Measurements from ENCODE around the gene CXXC4. TPM values are rescaled to one million over a fixed set of nuclear protein-coding genes. Genes with fewer than 3 reads are reported as not detected.

The CXXC4 gene
- total RNA-seq, 1 donor from 2014 or later, result not detected

DNA sequence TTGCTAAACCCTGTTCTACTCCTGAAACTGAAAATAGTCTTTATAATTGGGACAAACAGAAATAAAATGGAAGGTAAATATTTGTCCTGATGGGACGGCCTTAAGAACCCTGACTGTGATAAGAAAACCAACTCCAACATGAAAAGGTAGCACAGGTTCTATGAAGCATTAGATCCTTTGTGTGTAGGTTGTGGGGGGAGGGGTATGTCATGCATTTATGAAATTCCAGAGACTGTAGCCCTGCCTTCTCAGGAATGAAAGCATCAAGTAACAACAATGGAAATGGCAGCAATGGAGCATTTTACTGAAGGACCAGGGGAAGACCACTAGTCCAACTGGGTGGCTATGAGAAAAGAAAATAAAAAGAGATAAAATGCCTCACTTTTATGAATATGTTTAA, 23.9 kb downstream of the CXXC4 start:
- intact Hi-C loops (cut with DNase I), result no loop called here
- TF ChIP-seq CTCF (IDR thresholded peaks at IDR 0.05), result no peak
- no peaks in the 10 kb centered on the region for H3K9me3 ChIP-seq

GRCh38 chr4:104469794-104470193, 24.9 kb downstream of the CXXC4 start:
- no peak for TF ChIP-seq CTCF (IDR thresholded peaks at IDR 0.05)
- Histone ChIP-seq H3K36me3 (no peaks in the 10 kb centered on the region), H3K27me3 (no peaks in the 10 kb centered on the region), H3K9me3 (no peaks in the 10 kb centered on the region), H3K27ac (no peak overlapping the region), H3K4me3 (no peak overlapping the region), H3K4me1 (no peaks in the 10 kb centered on the region)
- intact Hi-C loops (cut with DNase I), result no loop called here
- DNase-seq (ENCODE audit: low spot score in 2 of 2), result no peak

More for the DNA sequence above, 23.9 kb downstream of the CXXC4 start:
- H3K27ac ChIP-seq, result no peak overlapping the region
- no peaks in the 10 kb centered on the region for H3K36me3 ChIP-seq
- no peaks in the 10 kb centered on the region for H3K4me1 ChIP-seq
- no peak for DNase-seq (ENCODE audit: low spot score in 2 of 2)
- no peak overlapping the region for H3K4me3 ChIP-seq
- H3K27me3 ChIP-seq, result no peaks in the 10 kb centered on the region

DNA sequence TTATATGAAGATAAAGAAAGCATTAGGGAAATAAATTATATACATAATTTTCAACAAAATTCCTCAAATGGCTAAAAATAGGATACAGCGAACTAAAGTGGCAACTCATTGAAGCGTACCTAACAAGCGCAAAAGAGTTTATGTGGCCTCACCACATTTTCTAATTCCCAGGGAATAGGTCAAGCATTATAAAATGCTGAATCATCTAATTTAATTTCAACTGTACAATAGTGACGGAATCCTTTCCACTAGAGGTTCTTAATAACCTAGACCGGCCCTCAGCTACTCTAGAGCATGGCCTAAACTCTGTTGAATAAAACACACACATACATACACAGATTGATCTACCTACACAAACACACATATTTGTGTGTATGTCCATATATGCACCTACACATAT, 29.1 kb downstream of the CXXC4 start:
- intact Hi-C loops (cut with DNase I), result no loop called here

DNA sequence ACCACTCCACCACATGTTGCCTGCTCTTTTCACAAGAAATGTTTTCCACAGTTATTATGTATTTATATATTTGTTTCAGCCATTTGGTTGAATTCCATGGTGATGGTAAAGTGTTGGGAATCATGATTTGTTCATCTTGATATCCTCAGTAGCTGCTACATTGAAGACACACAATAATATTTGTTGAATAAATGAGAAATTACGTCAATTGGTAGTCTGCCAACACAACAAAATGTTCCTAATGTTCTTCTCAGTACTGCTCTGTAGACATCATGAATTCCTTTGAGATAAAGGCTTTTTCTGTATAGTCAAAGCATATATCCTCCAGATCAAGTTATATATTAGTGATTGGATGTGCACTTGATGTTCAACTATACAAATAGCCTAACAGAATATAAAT, 29.5 kb downstream of the CXXC4 start:
- intact Hi-C loops (cut with DNase I), result no loop called here
- H3K4me1 ChIP-seq, result no peaks in the 10 kb centered on the region
- H3K27ac ChIP-seq, result no peak overlapping the region
- no peaks in the 10 kb centered on the region for H3K27me3 ChIP-seq
- no peak for TF ChIP-seq CTCF (IDR thresholded peaks at IDR 0.05)
- DNase-seq (ENCODE audit: low spot score in 2 of 2), result no peak
- H3K36me3 ChIP-seq, result no peaks in the 10 kb centered on the region
- no peaks in the 10 kb centered on the region for H3K9me3 ChIP-seq
- H3K4me3 ChIP-seq, result no peak overlapping the region

More for the DNA sequence above, 29.1 kb downstream of the CXXC4 start:
- no peaks in the 10 kb centered on the region for H3K36me3 ChIP-seq
- H3K27ac ChIP-seq, result no peak overlapping the region
- H3K27me3 ChIP-seq, result no peaks in the 10 kb centered on the region
- no peak for TF ChIP-seq CTCF (IDR thresholded peaks at IDR 0.05)
- H3K4me3 ChIP-seq, result no peak overlapping the region
- no peaks in the 10 kb centered on the region for H3K9me3 ChIP-seq
- H3K4me1 ChIP-seq, result no peaks in the 10 kb centered on the region
- no peak for DNase-seq (ENCODE audit: low spot score in 2 of 2)

DNA sequence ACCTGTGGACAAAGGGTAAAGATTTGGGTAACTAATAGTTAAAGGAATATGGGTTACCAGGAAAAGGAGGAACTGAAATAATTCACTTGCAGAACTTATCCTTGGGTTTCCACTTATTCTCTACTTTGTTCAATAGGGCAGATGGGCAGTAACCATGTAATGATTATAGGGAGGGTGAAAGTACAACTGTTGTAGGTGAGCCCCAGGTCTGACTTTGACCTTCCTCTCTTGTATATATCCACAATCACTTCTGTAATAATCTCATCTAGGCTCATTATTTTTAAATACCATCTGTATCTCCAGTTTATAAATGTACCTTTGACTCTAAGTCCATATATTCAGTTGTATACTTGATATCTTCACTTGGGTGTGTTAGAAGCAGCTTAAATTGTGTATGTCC, 32.1 kb downstream of the CXXC4 start:
- Histone ChIP-seq H3K4me1 (no peaks in the 10 kb centered on the region), H3K9me3 (no peaks in the 10 kb centered on the region), H3K4me3 (no peak overlapping the region), H3K36me3 (no peaks in the 10 kb centered on the region), H3K27me3 (no peaks in the 10 kb centered on the region), H3K27ac (no peak overlapping the region)
- DNase-seq (ENCODE audit: low spot score in 2 of 2), result no peak
- intact Hi-C loops (cut with DNase I), result no loop called here
- TF ChIP-seq CTCF (IDR thresholded peaks at IDR 0.05), result no peak

DNA sequence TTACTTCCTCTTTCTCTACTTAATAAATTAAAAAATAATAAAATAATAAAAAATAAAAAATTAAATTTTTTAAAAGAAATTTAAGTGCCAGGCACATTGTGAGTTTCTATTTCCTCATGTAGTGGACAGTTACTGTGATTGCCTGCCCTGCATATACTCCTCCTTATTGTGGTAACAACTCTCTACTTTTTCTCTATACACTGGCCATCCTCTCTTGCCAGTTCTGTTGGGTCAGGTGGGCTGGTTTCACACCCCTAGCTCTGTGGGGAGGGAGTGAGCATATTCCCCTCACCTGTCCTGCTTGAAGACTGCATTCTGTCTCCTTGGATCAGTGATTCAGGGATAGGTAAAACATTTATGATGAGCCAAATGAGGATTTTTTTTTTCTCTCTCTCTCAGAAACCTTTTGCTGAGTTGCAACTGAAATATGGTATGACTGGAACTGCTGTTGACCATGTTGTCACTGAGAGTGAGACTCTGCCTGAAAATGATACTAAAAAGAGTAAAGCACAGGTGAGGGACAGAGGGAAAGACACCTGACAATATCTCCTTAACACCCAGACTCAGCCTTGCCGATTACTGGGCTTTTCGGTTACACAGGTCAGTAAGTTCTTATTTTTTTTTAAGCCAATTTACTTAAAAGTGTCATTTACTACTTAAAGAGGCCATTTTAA, 37.2 kb downstream of the CXXC4 start:
- H3K27me3 ChIP-seq, result no peaks in the 10 kb centered on the region
- DNase-seq (ENCODE audit: low spot score in 2 of 2), result no peak
- H3K27ac ChIP-seq, result no peak overlapping the region
- no peaks in the 10 kb centered on the region for H3K36me3 ChIP-seq
- H3K4me3 ChIP-seq, result no peak overlapping the region
- TF ChIP-seq CTCF (IDR thresholded peaks at IDR 0.05), result no peak
- intact Hi-C loops (cut with DNase I), result no loop called here
- H3K9me3 ChIP-seq, result no peaks in the 10 kb centered on the region
- no peaks in the 10 kb centered on the region for H3K4me1 ChIP-seq
